MCF 10A (cell line): ENCODE results near the gene ADCK2. TPM values are rescaled to one million over a fixed set of nuclear protein-coding genes. Genes with fewer than 3 reads are reported as not detected.
"Not testable (repeated sequence)": the region's sequence is repeated elsewhere in the genome, so short reads cannot be mapped to it uniquely, and the experiment has no call there.

Source experiments
- BruUV-seq: library from RNA; stranded (reverse); fragments of 400-500 nt; replicated peaks from 2 replicates; lab custom pipeline; 2021; lab: Mats Ljungman, UMichigan
- CTCF ChIA-PET: fragments of 300-600 bp; sonication (Branson Sonifier 250); formaldehyde crosslinking; extraction: SDS; loops from one replicate; lab custom pipeline; 2021; ENCODE audit warnings: antibody characterized with exemption, inconsistent platforms; lab: Yijun Ruan, JAX
- POLR2A ChIA-PET: fragments of 300-600, 350-650 bp; sonication (Branson Sonifier 250); formaldehyde crosslinking; extraction: SDS; loops from one replicate; lab custom pipeline; 2020; ENCODE audit warnings: antibody characterized with exemption, inconsistent platforms; lab: Yijun Ruan, JAX
- DNase-seq: peaks from one replicate; pipeline ENCODE4 v3.0.0-alpha.2; 2018; ENCODE audit not compliant: unreplicated experiment
- H3K27ac Mint-ChIP-seq: one replicate; pipeline ENCODE4 v1.8.0; 2022; ENCODE audit warnings: mild to moderate bottlenecking, low read depth, mixed read lengths; ENCODE audit not compliant: unreplicated experiment
- H3K27me3 Mint-ChIP-seq: one replicate; pipeline ENCODE4 v1.8.0; 2022; ENCODE audit warnings: mixed read lengths; ENCODE audit not compliant: insufficient read depth, unreplicated experiment
- H3K36me3 Mint-ChIP-seq: one replicate; pipeline ENCODE4 v1.8.0; 2022; ENCODE audit warnings: mild to moderate bottlenecking, moderate library complexity, mixed read lengths; ENCODE audit not compliant: insufficient read depth, unreplicated experiment
- H3K4me1 Mint-ChIP-seq: one replicate; pipeline ENCODE4 v1.8.0; 2022; ENCODE audit warnings: mixed read lengths; ENCODE audit not compliant: insufficient read depth, unreplicated experiment
- H3K4me3 Mint-ChIP-seq: one replicate; pipeline ENCODE4 v1.8.0; 2022; ENCODE audit warnings: mild to moderate bottlenecking, moderate library complexity, mixed read lengths; ENCODE audit not compliant: unreplicated experiment
- H3K9me3 Mint-ChIP-seq: one replicate; pipeline ENCODE4 v1.8.0; 2022; ENCODE audit warnings: mixed read lengths; ENCODE audit not compliant: unreplicated experiment
- intact Hi-C: fragments of 100-400 bp; cut with micrococcal nuclease; formaldehyde crosslinking; loops from 2 replicates; pipeline ENCODE4 v1.14.1; 2022
- total RNA-seq: library from RNA; stranded (reverse); gene quantifications from 2 replicates; pipeline ENCODE4 v1.2.3, GENCODE V29; 2022
- TF ChIP-seq, protein P1 (sequence below): fragments of 200-600 bp; IDR thresholded peaks from one replicate; pipeline ENCODE4 v1.8.0; 2022; ENCODE audit warnings: antibody characterized with exemption, mild to moderate bottlenecking; ENCODE audit not compliant: unreplicated experiment

The ADCK2 gene
- total RNA-seq, 1 experiment from 2014 or later: 22.2 TPM

DNA sequence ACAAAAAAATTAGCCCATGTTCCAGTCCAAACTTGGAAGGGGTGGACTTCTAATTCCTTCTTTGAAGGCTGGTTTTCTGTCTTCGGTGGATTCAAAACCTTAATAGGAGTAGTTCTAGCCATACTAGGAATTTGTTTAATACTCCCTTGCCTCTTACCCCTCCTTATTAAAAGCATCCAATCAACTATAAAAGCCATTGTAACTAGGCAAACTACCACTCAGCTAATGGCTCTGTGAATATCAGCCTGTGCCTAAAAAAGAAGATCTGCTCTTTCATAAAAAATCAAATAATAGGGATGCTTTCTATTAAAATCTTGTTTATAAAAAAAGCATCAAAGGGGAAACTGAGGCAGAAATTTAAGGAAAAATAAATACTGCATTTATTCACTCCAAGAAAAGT lies 4.1 kb upstream of the ADCK2 start:
- H3K27me3 Mint-ChIP-seq: no peaks in the 10 kb centered on the region
- CTCF ChIA-PET: interaction anchor here (0.8 to 1.2 kb wide), 3 partner anchors 12 to 143 kb away, joined by 3 to 6 read pairs (median 4); no protein-coding TSS in a partner anchor
- POLR2A ChIA-PET: interaction anchor here (0.7 to 1.0 kb wide), 2 partner anchors 28 to 183 kb away, joined by 3 read pairs; partner anchors contain the start of gene NDUFB2
- TF ChIP-seq, protein P1, sequence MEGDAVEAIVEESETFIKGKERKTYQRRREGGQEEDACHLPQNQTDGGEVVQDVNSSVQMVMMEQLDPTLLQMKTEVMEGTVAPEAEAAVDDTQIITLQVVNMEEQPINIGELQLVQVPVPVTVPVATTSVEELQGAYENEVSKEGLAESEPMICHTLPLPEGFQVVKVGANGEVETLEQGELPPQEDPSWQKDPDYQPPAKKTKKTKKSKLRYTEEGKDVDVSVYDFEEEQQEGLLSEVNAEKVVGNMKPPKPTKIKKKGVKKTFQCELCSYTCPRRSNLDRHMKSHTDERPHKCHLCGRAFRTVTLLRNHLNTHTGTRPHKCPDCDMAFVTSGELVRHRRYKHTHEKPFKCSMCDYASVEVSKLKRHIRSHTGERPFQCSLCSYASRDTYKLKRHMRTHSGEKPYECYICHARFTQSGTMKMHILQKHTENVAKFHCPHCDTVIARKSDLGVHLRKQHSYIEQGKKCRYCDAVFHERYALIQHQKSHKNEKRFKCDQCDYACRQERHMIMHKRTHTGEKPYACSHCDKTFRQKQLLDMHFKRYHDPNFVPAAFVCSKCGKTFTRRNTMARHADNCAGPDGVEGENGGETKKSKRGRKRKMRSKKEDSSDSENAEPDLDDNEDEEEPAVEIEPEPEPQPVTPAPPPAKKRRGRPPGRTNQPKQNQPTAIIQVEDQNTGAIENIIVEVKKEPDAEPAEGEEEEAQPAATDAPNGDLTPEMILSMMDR: no peak
- H3K4me3 Mint-ChIP-seq: no peak overlapping the region
- H3K36me3 Mint-ChIP-seq: no peaks in the 10 kb centered on the region
- H3K4me1 Mint-ChIP-seq: no peaks in the 10 kb centered on the region
- no peak overlapping the region for H3K27ac Mint-ChIP-seq
- BruUV-seq: no TSS peak
- no peaks in the 10 kb centered on the region for H3K9me3 Mint-ChIP-seq
- DNase-seq: no peak
- intact Hi-C loops: no loop called here

- CTCF ChIA-PET: interaction anchor here (0.6 to 1.7 kb wide), 6 partner anchors 8 to 592 kb away, joined by 3 to 9 read pairs (median 4); no protein-coding TSS in a partner anchor
Observed at GRCh38 chr7:140669352-140669751, 3.4 kb upstream of the ADCK2 start.

GRCh38 chr7:140669862-140670261 lies 2.9 kb upstream of the ADCK2 start:
- ChIA-PET CTCF (interaction anchor here (0.6 to 1.7 kb wide), 6 partner anchors 9 to 342 kb away, joined by 3 to 9 read pairs (median 5); no protein-coding TSS in a partner anchor), POLR2A (interaction anchor here (1.0 kb wide), 1 partner anchor 11 kb away, joined by 3 read pairs; no protein-coding TSS in a partner anchor)

More at GRCh38 chr7:140669352-140669751, 3.4 kb upstream of the ADCK2 start:
- intact Hi-C loops: no loop called here
- POLR2A ChIA-PET: interaction anchor here (1.0 kb wide), 2 partner anchors 11 to 27 kb away, joined by 3 read pairs; partner anchors contain the start of gene NDUFB2
- TF ChIP-seq, protein P1: no peak
- Mint-ChIP-seq H3K9me3 (no peaks in the 10 kb centered on the region), H3K36me3 (no peaks in the 10 kb centered on the region), H3K27ac (no peak overlapping the region), H3K4me1 (peaks cover 4% of the 10 kb centered on the region), H3K27me3 (no peaks in the 10 kb centered on the region), H3K4me3 (no peak overlapping the region)
- BruUV-seq: no TSS peak
- DNase-seq: no peak

DNA sequence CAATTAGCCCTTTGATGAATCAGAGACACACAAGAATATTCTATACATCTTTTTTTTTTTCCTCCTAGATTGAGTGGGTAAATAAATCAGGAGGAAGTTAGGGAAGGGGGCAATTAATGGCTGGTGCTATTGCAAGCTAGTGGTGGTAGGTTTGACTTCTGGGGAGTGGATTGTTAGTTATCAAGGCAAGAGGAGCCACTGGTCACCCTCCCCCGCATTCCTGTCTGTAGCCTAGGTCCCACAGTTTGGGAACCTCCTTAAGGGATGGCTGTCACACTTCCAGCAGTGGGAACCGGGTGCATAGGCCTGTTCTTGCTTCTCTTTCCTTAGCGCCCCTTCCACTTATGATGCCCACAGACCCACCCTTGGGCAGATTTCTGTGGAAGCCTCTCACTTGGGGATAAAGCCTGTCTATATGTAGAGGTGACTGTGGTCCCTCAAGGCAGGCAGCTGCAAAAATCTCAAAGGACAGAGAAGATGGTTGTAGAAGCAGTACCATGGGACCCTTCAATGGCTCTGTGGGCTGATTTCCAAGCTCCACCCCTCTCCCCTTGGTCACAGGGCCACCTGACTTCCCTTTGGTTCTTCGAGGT lies 2.3 kb upstream of the ADCK2 start:
- Mint-ChIP-seq H3K27ac (no peak overlapping the region), H3K9me3 (no peaks in the 10 kb centered on the region), H3K4me3 (no peak overlapping the region), H3K4me1 (peaks cover 12% of the 10 kb centered on the region), H3K27me3 (no peaks in the 10 kb centered on the region), H3K36me3 (no peaks in the 10 kb centered on the region)
- TF ChIP-seq, protein P1: no peak
- no peak for DNase-seq
- no TSS peak for BruUV-seq
- intact Hi-C loops: no loop called here
- POLR2A ChIA-PET: no interaction called here
- CTCF ChIA-PET: interaction anchor here (0.5 to 1.7 kb wide), 5 partner anchors 10 to 341 kb away, joined by 3 to 9 read pairs (median 4); no protein-coding TSS in a partner anchor

More at GRCh38 chr7:140669862-140670261, 2.9 kb upstream of the ADCK2 start:
- DNase-seq, BruUV-seq, H3K27me3 Mint-ChIP-seq, H3K4me1 Mint-ChIP-seq, intact Hi-C loops, H3K27ac Mint-ChIP-seq, H3K9me3 Mint-ChIP-seq, H3K4me3 Mint-ChIP-seq, H3K36me3 Mint-ChIP-seq: not testable (repeated sequence)
